Thyroid gland (tissue), 4 donors: ENCODE data around the gene FRG1.
"Not testable (repeated sequence)": the region's sequence is repeated elsewhere in the genome, so short reads cannot be mapped to it uniquely, and the experiment has no call there.

Experiments used
- CTCF ChIP-seq, 6 experiments: fragments of 200-600 bp in 3 of 6; fragments of 450-650 bp in 3 of 6; sonication (generic) in 3 of 6; IDR thresholded peaks; one replicate each; pipeline ENCODE4 v1.5.1; 2016 to 2019; ENCODE audit warnings: antibody characterized with exemption in 6 of 6, mild to moderate bottlenecking in 2 of 6, inconsistent platforms in 1 of 6, moderate library complexity in 1 of 6
- POLR2A ChIP-seq, 2 donors: fragments of 450-650 bp; IDR thresholded peaks; one replicate each; pipeline ENCODE4 v1.6.1; 2017; ENCODE audit warnings: antibody characterized with exemption in 2 of 2, mild to moderate bottlenecking in 2 of 2, moderate library complexity in 1 of 2

- not testable (repeated sequence) for TF ChIP-seq CTCF, POLR2A (IDR thresholded peaks at IDR 0.05)
Measured at GRCh38 chr4:189969291-189969690, 28.6 kb downstream of the FRG1 start.
